HG02623 (cell line): ENCODE results near the gene CAPN5.

ENCODE experiments used
- ATAC-seq: cut with Tn5 transposase; IDR thresholded peaks from one replicate; pipeline ENCODE4 v1.9.1; 2021; ENCODE audit warnings: moderate library complexity; ENCODE audit not compliant: unreplicated experiment

The CAPN5 gene

GRCh38 chr11:77146261-77147035, 79.7 kb downstream of the CAPN5 start:
- ATAC-seq = no peak

DNA sequence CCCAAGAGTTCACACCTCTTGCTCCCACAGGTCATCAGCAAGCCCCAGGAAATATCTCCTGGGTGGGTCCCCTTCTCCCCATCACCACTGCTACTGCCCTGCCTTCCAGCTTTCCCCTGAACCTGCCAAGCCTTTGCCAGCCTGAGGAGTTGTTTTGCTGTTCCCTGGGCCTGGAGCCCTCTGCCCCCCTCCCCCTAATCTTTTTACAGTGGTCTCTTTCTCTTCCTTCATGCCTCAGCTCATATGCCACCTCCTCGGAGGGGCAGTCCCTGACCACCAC, 80.2 kb downstream of the CAPN5 start:
- ATAC-seq = no peak

- no peak for ATAC-seq
These were observed 81.0 kb downstream of the CAPN5 start for GRCh38 chr11:77147668-77148321.

DNA sequence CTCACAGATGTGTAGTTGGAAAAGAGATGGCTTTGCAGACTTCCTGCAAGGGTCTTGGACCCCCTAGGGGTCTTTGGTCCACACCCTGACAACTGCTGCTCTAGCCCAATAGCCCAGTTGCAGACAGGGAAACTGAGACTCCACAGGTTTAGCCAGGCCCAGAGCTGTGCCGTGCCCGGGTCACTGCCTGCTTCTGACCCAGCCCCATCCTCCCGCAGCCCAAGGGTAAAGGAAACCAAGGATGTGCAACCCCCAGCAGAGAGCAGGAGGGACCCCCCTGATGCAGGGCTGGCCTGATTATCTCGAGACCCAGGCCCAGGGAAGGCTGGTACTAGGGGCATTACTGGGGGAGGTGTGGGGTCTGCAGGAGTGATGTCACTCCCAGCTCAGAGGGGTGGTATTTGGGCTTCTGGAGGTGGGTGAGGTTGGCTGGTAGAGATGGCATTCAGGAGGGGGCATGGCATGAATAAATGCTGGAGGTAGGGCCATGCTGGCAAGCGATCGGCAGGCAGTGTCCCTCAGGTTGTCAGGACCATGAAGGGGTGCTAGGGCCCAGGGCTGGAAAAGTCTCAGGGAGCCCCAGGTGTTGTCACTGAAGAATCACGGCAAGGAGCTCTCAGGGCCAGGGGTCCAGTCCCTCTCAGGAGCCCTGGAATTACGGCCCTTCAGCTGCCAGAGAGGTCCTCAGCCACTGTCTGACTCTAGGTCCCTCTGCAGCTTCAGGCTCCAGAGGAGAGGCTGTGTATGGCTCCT, 82.4 kb downstream of the CAPN5 start:
- no peak for ATAC-seq

DNA sequence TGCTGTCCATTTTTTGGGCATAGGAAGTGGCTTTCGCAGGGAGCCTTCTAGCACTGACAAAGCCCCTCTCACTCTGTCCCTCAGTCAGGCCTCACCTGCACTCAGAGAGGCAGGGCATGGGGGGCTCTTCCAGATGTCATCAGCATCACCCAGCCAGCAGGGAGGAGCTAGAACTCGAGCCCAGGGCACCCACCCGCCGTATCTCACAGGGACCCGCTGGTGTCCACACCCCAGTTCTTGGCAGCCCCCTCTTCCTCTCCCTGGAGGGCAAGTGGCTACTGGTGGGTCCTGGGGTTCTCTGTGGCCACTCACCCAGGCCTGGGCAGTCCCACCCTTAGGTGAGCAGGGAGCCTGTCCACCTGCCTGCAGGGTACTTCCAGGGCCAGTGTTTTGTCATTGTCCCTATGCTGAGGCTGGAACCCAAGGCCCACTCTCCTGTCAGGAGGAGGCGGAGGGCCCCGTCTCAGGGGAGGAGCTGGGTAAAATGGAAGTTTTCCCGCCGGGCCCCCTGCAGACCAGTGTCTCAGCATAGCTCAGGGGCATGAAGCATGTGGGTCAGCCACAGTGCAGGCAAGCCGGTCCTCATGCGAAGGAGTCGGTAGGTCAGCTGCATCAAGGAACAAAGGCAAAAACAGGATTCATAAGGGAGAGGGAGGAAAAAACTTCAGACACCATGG, 83.1 kb downstream of the CAPN5 start:
- ATAC-seq = no peak

DNA sequence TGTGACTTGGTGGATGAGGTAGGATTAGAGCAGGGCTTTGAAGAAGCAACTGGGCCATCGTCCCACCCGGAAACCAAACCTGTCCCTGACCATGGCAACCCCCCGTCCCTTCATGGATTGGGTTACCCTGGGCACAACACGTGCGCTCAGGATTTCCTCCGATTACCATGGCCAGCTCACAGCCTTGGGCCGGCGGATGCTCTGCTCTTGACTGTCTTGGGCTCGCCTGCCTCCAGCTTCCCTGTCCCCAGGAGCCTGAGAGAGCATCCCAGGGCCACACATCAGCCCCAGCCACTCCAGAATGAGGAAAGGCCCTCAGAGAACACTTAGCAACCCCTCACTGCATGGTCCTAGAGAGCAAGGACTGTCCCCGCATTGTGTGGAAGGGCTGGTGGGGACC, 84.1 kb downstream of the CAPN5 start:
- ATAC-seq = no peak

- ATAC-seq = no peak
These were observed 85.2 kb downstream of the CAPN5 start for GRCh38 chr11:77151804-77152509.

- no peak for ATAC-seq
These were observed 86.1 kb downstream of the CAPN5 start for GRCh38 chr11:77152846-77153245.

DNA sequence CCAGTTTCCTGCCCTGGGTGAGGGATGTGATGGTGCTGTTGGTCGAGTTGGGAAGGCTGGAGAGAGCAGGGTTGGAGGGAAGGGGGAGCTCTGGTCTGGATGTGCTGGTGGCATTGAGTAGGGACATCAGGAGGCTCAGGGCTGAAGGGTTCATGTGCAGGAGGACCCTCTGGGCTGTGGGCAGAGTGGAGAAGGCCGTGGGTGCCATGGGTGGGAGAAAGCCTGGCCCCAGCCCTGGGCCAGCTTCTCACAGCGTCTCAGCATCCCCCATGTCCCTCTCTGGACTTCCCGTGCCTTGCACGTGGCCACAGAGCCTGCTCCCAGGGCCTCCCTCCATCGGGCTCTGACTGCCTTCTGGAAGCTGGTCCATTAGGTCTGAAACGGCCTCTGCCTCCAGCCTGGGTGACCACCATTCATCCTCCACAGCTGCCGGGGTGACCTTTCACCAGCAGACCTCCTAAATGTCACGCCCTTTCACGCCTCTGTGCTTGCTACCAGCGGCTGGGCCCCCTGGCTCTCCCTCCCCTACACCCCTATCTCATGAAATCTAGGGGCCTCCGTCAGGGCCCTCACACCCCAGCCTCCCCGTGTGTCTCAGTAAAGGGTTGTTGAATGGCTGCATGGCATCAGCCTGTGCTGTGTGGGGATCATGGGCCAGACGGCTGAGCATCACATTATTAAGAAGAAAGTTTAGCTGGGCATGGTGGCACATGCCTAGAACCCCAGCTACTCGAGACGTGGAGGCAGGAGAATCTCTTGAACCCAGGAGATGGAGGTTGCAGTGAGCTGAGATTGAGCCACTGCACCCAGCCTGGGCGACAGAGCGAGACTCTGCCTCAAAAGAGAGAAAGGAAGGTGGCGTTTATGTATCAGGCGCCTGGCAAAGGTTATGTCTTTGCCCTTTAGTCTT, 86.8 kb downstream of the CAPN5 start:
- ATAC-seq = no peak

DNA sequence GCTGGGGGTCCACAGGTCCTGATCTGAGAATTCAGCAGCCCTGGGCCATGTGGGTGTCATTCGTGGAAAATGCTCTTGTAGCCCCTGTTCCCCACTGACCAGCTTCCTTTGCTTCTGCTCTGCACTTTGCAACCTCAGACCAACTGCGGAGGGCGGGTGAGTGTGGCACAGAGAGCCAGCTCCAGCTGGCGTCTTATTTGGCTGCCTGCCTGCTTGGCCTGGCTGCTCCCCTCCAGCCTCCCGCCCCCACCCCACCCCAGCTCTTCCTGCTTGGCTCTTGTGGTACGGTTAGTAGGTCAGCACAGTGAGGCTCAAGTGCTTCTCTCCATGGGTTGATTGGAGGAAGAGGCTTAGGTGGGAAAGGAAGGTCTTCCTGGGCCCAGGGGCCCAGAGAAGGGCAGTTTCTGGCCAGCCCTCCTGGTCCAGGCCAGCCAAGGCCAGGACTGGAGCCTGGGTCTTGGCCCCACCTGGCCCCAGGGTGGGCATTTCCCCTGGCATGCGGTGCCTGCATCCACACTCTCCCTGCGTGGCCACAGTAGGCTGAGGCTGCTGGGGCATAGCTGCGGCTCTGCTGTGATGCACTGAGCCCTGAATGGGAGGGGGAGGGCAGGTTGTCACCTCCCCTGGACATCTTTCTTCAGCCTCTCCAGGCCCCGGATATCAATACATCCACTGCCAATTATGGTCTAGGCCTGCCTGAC, 87.8 kb downstream of the CAPN5 start:
- no peak for ATAC-seq

GRCh38 chr11:77155082-77155475, 88.3 kb downstream of the CAPN5 start:
- no peak for ATAC-seq

- no peak for ATAC-seq
These were observed 88.9 kb downstream of the CAPN5 start for GRCh38 chr11:77155556-77156130.

DNA sequence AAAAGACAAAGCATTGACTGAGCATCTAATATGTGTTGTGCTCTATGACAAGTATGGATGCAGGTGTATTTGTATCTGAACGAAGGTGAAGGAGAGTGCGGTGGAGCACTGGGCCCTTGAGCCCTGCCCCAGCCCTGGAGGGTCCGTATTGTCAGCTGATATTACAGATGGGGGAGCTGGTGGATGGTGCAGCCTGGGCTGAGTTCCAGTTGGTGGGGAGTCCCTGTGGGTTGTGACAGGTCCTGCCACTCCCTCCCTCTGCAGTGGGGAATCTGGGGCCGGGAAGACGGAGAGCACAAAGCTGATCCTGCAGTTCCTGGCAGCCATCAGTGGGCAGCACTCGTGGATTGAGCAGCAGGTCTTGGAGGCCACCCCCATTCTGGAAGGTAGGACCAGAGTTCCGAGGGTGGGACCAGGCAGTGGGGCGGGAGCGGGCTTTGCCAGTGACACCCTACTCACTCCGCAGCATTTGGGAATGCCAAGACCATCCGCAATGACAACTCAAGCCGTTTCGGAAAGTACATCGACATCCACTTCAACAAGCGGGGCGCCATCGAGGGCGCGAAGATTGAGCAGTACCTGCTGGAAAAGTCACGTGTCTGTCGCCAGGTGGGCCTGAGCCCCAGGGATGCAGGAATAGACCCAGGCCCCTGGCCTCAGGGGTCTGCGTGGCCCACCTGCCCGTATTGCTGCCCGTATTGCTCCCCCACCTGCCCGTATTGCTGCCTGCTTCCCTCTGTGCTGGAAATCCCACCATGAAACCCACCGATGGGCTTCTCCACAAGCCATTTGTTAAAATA, 89.8 kb downstream of the CAPN5 start:
- no peak for ATAC-seq

GRCh38 chr11:77158041-77158695, 91.4 kb downstream of the CAPN5 start:
- no peak for ATAC-seq

DNA sequence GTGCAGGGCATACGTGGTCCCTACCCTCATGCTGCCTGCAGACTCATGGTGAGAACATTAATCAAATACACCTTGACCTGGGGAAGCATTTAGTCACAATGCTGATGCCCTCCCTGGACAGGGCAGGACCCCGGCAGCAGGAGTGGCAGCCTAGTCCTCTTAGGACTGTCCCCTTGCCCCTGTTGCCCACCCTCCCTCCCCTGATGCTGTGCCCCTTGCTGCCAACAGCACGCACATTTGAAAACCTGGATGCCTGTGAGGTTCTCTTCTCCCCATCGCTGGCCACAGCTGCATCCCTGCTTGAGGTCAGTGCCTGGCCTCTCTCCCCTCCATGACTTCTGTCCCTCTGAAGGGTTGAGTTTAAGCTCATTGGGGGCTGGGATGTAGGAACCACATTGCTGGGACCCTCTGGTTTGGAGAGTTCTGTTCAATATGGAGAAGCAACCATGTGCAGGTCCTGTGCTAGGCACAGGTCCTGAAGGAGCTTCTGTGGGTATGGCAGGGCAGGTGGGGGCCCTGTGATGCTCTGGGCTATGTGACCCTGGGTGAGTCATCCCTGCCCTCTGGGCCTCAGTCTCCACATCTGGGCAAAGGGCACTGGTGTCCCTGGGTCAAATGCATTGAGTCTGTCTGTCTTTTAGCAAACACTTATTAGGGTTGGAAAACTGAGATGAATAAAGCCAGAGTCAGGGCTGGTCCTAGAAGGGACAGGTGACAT, 92.6 kb downstream of the CAPN5 start:
- ATAC-seq = no peak

DNA sequence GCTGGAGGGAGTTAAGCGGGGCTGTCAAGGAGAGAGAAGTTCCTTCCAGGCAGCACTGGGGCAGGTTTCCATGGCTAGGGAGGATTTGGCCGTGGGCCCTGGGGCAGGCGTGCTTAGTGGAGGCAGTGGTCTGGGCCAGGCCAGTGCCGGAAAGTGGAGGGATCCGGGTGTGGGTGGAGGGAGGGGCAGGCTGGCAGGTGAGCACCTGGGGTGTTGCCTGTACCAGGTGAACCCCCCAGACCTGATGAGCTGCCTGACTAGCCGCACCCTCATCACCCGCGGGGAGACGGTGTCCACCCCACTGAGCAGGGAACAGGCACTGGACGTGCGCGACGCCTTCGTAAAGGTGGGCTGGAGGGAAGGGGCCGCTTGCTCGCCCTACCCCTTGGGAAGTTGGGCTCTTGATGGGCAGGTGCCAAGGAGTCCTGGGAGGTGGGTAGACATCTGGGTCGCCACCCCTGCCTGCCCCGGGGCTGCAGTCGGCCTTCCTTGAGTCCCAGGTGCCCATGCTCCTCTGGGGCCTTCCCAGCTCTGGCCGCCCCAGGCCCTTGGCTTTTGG, 93.2 kb downstream of the CAPN5 start:
- no peak for ATAC-seq

- no peak for ATAC-seq
These were observed 96.5 kb downstream of the CAPN5 start for GRCh38 chr11:77163271-77163670.
